NCI-H510A (cell line): ENCODE results near the gene USP25.

Experiments
- DNase-seq: peaks from one replicate; lab custom pipeline; 2025; lab: John Stamatoyannopoulos, UW

The USP25 gene

GRCh38 chr21:15856813-15857212, 127.0 kb downstream of the USP25 start:
- no peak for DNase-seq

- DNase-seq = no peak
These were observed 128.0 kb downstream of the USP25 start for GRCh38 chr21:15857740-15858139.

- DNase-seq = no peak
These were observed 130.8 kb downstream of the USP25 start for GRCh38 chr21:15860541-15860940.

- DNase-seq = no peak
These were observed 139.2 kb downstream of the USP25 start for GRCh38 chr21:15868940-15869339.

GRCh38 chr21:15870819-15871218, 141.0 kb downstream of the USP25 start:
- no peak for DNase-seq

- no peak for DNase-seq
These were observed 142.5 kb downstream of the USP25 start for GRCh38 chr21:15872236-15872635.

- DNase-seq = no peak
These were observed 144.8 kb downstream of the USP25 start for GRCh38 chr21:15874615-15875014.

GRCh38 chr21:15875286-15875685, 145.5 kb downstream of the USP25 start:
- DNase-seq = no peak

- no peak for DNase-seq
These were observed 164.1 kb downstream of the USP25 start for GRCh38 chr21:15893902-15894301.

- no peak for DNase-seq
These were observed 164.8 kb downstream of the USP25 start for GRCh38 chr21:15894596-15894995.

- DNase-seq = no peak
These were observed 165.6 kb downstream of the USP25 start for GRCh38 chr21:15895142-15896106.

GRCh38 chr21:15896501-15896900, 166.7 kb downstream of the USP25 start:
- DNase-seq = no peak

- no peak for DNase-seq
These were observed 174.6 kb downstream of the USP25 start for GRCh38 chr21:15904389-15904788.

- DNase-seq = no peak
These were observed 178.4 kb downstream of the USP25 start for GRCh38 chr21:15908187-15908586.

- no peak for DNase-seq
These were observed 198.4 kb downstream of the USP25 start for GRCh38 chr21:15928196-15928595.

- DNase-seq = no peak
These were observed 199.1 kb downstream of the USP25 start for GRCh38 chr21:15928686-15929425.

- DNase-seq = no peak
These were observed 199.8 kb downstream of the USP25 start for GRCh38 chr21:15929536-15929935.
